ENCODE results near the gene MSN. TPM values are rescaled to one million over a fixed set of nuclear protein-coding genes. Genes with fewer than 3 reads are reported as not detected.

MSN gene
- total RNA-seq, 1 donor from 2014 or later = 72.3 TPM

DNA sequence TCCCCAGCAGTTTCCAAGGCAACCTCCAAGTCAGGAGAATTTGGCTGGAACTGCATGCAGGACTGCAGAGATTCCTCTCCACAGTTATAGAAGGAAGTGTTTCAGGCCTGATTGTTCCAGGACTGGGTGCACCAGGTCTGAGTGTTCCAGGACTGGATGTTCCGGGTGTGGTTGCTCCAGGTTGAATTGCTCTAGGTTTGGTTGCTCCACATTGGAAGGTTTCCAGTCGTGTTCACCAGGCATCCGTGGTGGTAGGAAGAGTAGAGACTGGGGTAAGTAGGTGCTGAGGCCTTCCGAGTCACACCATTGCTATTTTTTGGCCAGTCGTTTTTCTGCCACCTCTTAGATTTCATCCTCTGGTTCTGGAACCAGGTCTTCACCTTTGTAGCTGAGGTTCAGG is 105.4 kb downstream of the MSN start:
- no peak overlapping the region for H3K4me3 Mint-ChIP-seq (ENCODE audit: unreplicated experiment)
- TF ChIP-seq, protein P1, sequence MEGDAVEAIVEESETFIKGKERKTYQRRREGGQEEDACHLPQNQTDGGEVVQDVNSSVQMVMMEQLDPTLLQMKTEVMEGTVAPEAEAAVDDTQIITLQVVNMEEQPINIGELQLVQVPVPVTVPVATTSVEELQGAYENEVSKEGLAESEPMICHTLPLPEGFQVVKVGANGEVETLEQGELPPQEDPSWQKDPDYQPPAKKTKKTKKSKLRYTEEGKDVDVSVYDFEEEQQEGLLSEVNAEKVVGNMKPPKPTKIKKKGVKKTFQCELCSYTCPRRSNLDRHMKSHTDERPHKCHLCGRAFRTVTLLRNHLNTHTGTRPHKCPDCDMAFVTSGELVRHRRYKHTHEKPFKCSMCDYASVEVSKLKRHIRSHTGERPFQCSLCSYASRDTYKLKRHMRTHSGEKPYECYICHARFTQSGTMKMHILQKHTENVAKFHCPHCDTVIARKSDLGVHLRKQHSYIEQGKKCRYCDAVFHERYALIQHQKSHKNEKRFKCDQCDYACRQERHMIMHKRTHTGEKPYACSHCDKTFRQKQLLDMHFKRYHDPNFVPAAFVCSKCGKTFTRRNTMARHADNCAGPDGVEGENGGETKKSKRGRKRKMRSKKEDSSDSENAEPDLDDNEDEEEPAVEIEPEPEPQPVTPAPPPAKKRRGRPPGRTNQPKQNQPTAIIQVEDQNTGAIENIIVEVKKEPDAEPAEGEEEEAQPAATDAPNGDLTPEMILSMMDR (IDR thresholded peaks at IDR 0.05; ENCODE audit: partially characterized antibody, unreplicated experiment) = no peak
- H3K27ac Mint-ChIP-seq (ENCODE audit: unreplicated experiment) = no peak overlapping the region
- DNase-seq = no peak
- no peaks in the 10 kb centered on the region for H3K27me3 Mint-ChIP-seq (ENCODE audit: unreplicated experiment)
- no peaks in the 10 kb centered on the region for H3K9me3 Mint-ChIP-seq (ENCODE audit: unreplicated experiment)
- H3K4me1 Mint-ChIP-seq (ENCODE audit: low read depth, unreplicated experiment) = no peaks in the 10 kb centered on the region
- no peaks in the 10 kb centered on the region for H3K36me3 Mint-ChIP-seq (ENCODE audit: unreplicated experiment)

DNA sequence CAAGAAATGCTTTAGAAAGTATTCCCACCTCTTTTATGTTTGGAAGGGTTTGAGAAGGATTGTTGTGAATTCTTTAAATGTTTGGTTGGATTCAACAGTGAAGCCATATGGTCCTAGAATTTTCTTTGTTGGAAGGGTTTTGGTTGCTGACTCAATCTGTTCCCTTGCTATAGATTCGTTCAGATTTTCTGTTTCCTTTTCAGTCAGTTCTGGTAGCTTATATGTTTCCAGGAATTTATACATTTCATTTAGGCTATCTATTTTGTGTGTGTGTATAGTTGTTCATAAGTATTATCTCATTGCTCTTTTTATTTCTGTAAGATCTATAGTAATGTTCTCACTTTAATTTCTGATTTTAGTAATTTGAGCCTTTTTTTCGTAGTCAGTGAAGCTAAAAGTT is 114.4 kb downstream of the MSN start:
- TF ChIP-seq, protein P1 (IDR thresholded peaks at IDR 0.05; ENCODE audit: partially characterized antibody, unreplicated experiment) = no peak
- H3K36me3 Mint-ChIP-seq (ENCODE audit: unreplicated experiment) = no peaks in the 10 kb centered on the region
- no peaks in the 10 kb centered on the region for H3K4me1 Mint-ChIP-seq (ENCODE audit: low read depth, unreplicated experiment)
- no peak overlapping the region for H3K4me3 Mint-ChIP-seq (ENCODE audit: unreplicated experiment)
- H3K27ac Mint-ChIP-seq (ENCODE audit: unreplicated experiment) = no peak overlapping the region
- no peaks in the 10 kb centered on the region for H3K27me3 Mint-ChIP-seq (ENCODE audit: unreplicated experiment)
- DNase-seq = no peak
- no peaks in the 10 kb centered on the region for H3K9me3 Mint-ChIP-seq (ENCODE audit: unreplicated experiment)

DNA sequence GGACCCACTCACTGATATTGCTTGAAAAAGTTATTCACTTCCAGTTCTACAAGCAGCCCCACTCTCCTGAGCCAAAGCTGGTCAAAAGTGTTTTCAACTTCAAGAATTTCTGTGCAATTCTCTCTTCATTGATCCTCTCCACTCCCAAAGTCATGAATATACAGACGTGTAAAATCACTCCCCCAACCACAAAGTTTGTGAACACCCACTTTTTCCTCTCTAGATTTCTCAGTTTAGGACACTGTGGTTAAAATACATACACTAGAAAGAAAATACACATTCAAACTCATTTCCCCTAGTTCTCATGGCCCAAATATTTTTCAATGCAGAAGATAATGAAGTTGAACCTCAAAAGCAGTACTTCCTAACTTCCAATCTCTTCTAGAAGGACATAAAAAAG is 116.3 kb downstream of the MSN start:
- DNase-seq = no peak
- Mint-ChIP-seq H3K36me3 (ENCODE audit: unreplicated experiment) (no peaks in the 10 kb centered on the region), H3K4me3 (ENCODE audit: unreplicated experiment) (no peak overlapping the region), H3K27me3 (ENCODE audit: unreplicated experiment) (no peaks in the 10 kb centered on the region), H3K4me1 (ENCODE audit: low read depth, unreplicated experiment) (no peaks in the 10 kb centered on the region), H3K27ac (ENCODE audit: unreplicated experiment) (no peak overlapping the region), H3K9me3 (ENCODE audit: unreplicated experiment) (no peaks in the 10 kb centered on the region)
- TF ChIP-seq, protein P1 (IDR thresholded peaks at IDR 0.05; ENCODE audit: partially characterized antibody, unreplicated experiment) = no peak

Other genes starting within 250 kb of the MSN start
- 45.1 TPM for gene LAS1L, start 132.9 kb upstream of the MSN start, total RNA-seq (ENCODE audit: unreplicated experiment)

Data from glutamatergic neuron (in vitro differentiated cells).